Sigmoid colon (tissue), 7 donors: ENCODE data around the gene CLEC2L. TPM values are rescaled to one million over a fixed set of nuclear protein-coding genes. Genes with fewer than 3 reads are reported as not detected.

ENCODE experiments used
- DNase-seq: peaks from one replicate; pipeline ENCODE4 v3.0.0-alpha.2; 2019
- H3K27ac ChIP-seq, 4 donors: fragments of 200-600 bp; sonication (generic); one replicate each; pipeline ENCODE4 v1.5.1; 2016 to 2019; ENCODE audit warnings: mild to moderate bottlenecking in 1 of 4
- H3K27me3 ChIP-seq, 3 donors: fragments of 200-600 bp; sonication (generic); one replicate each; pipeline ENCODE4 v1.5.1; 2019; ENCODE audit warnings: mild to moderate bottlenecking in 1 of 3
- H3K36me3 ChIP-seq, 4 donors: fragments of 200-600 bp; sonication (generic); one replicate each; pipeline ENCODE4 v1.5.1; 2016 to 2019
- H3K4me1 ChIP-seq, 4 donors: fragments of 200-600 bp; sonication (generic); one replicate each; pipeline ENCODE4 v1.5.1; 2017 to 2019
- H3K4me3 ChIP-seq, 4 donors: fragments of 200-600 bp; sonication (generic); one replicate each; pipeline ENCODE4 v1.5.1; 2017 to 2019; ENCODE audit warnings: mild to moderate bottlenecking in 2 of 4, moderate library complexity in 1 of 4
- H3K9me3 ChIP-seq, 4 donors: fragments of 200-600 bp in 3 of 4; sonication (generic) in 3 of 4; one replicate each; pipeline versions ENCODE4 v1.5.1 to v1.6.1; 2013 to 2019
- CTCF ChIP-seq, 4 experiments: fragments of 450-650 bp in 3 of 4; fragments of 200-600 bp in 1 of 4; IDR thresholded peaks; one replicate each; pipeline ENCODE4 v1.5.1; 2016 to 2019; ENCODE audit warnings: antibody characterized with exemption in 4 of 4, mild to moderate bottlenecking in 3 of 4, moderate library complexity in 2 of 4
- EP300 ChIP-seq, 4 donors: sonication (generic); formaldehyde crosslinking; IDR thresholded peaks; one replicate each; pipeline ENCODE4 v1.6.1; 2017; ENCODE audit warnings: antibody characterized with exemption in 4 of 4
- POLR2A ChIP-seq, 2 donors: fragments of 450-650 bp; IDR thresholded peaks; one replicate each; pipeline ENCODE4 v1.6.1; 2016; ENCODE audit warnings: antibody characterized with exemption in 2 of 2, mild to moderate bottlenecking in 2 of 2, moderate library complexity in 2 of 2
- POLR2AphosphoS5 ChIP-seq, 4 donors: sonication (generic); formaldehyde crosslinking; IDR thresholded peaks; one replicate each; pipeline ENCODE4 v1.6.1; 2017; ENCODE audit warnings: antibody characterized with exemption in 4 of 4
- WGBS, 2 donors: extraction: QIAGEN DNeasy Blood & Tissue Kit; methylation state at CpG; one replicate each; pipeline ENCODE4 v1.1.7; 2013; 5-methylcytosine and 5-hydroxymethylcytosine counted together
- intact Hi-C: fragments of 100-400 bp; cut with DNase I; formaldehyde crosslinking; loops from one replicate; pipeline ENCODE4 v1.15.1; 2023
- polyA plus RNA-seq, 3 donors: library from polyadenylated mRNA; stranded (reverse); fragments of 200-250 nt; gene quantifications; one replicate each; pipeline ENCODE4 v1.2.3, GENCODE V29; 2013
- total RNA-seq, 4 donors: library from RNA; depleted of rRNA; stranded (reverse); fragments of >200 nt; gene quantifications; one replicate each; pipeline ENCODE4 v1.1.0, GENCODE V29; 2016
- donor health status: healthy with polysubstance abuse.
- donor health status: Bipolar disorder and iron deficiency.
- donor health status: healthy.

Gene CLEC2L
- total and polyA plus RNA-seq, 7 donors: 0.38 to 10.0 TPM; not detected in 5

GRCh38 chr7:139572704-139573385 lies 49.4 kb downstream of the CLEC2L start:
- 94 to 96% methylated on average over 38 of the region's 38 CpGs for WGBS, 2 donors
- TF ChIP-seq CTCF (IDR thresholded peaks at IDR 0.05) (no peak), POLR2AphosphoS5 (IDR thresholded peaks at IDR 0.05) (no peak)
- H3K36me3 ChIP-seq: peaks cover 0 to 36% (median 11%) of the 10 kb centered on the region in 4 donors
- DNase-seq: no peak
- H3K4me1 ChIP-seq: no peaks in the 10 kb centered on the region
- no peaks in the 10 kb centered on the region for H3K9me3 ChIP-seq
- no peaks in the 10 kb centered on the region for H3K27me3 ChIP-seq
- intact Hi-C loops: no loop called here
- no peak overlapping the region for H3K27ac ChIP-seq
- H3K4me3 ChIP-seq: no peak overlapping the region

- intact Hi-C loops: no loop called here
- no peaks in the 10 kb centered on the region for H3K4me1 ChIP-seq
- no peaks in the 10 kb centered on the region for H3K27me3 ChIP-seq
- no peak overlapping the region for H3K4me3 ChIP-seq
- 96 to 97% methylated on average over 9 of the region's 9 CpGs for WGBS, 2 donors
- no peak for TF ChIP-seq POLR2AphosphoS5 (IDR thresholded peaks at IDR 0.05)
- TF ChIP-seq POLR2A (IDR thresholded peaks at IDR 0.05): no peak
- no peak for TF ChIP-seq CTCF (IDR thresholded peaks at IDR 0.05)
- TF ChIP-seq EP300 (IDR thresholded peaks at IDR 0.05): no peak
- no peak overlapping the region for H3K27ac ChIP-seq
- H3K9me3 ChIP-seq: no peaks in the 10 kb centered on the region
- no peak for DNase-seq
- H3K36me3 ChIP-seq: peaks cover 0 to 44% (median 11%) of the 10 kb centered on the region in 4 donors
These were observed 50.4 kb downstream of the CLEC2L start for GRCh38 chr7:139573871-139574270.

- 93 to 95% methylated on average over 16 of the region's 16 CpGs for WGBS, 2 donors
- Histone ChIP-seq H3K27me3 (no peaks in the 10 kb centered on the region), H3K36me3 (peaks cover 0 to 53% (median 11%) of the 10 kb centered on the region in 4 donors), H3K9me3 (no peaks in the 10 kb centered on the region), H3K27ac (no peak overlapping the region), H3K4me3 (no peak overlapping the region), H3K4me1 (no peaks in the 10 kb centered on the region)
- TF ChIP-seq POLR2A (IDR thresholded peaks at IDR 0.05): no peak
- no peak for TF ChIP-seq EP300 (IDR thresholded peaks at IDR 0.05)
- no peak for TF ChIP-seq POLR2AphosphoS5 (IDR thresholded peaks at IDR 0.05)
- no peak for TF ChIP-seq CTCF (IDR thresholded peaks at IDR 0.05)
- intact Hi-C loops: no loop called here
- DNase-seq: no peak
These were observed 51.3 kb downstream of the CLEC2L start for GRCh38 chr7:139574618-139575337.

- H3K27ac ChIP-seq: no peak overlapping the region
- no peak for TF ChIP-seq POLR2A (IDR thresholded peaks at IDR 0.05)
- no peak for TF ChIP-seq POLR2AphosphoS5 (IDR thresholded peaks at IDR 0.05)
- TF ChIP-seq EP300 (IDR thresholded peaks at IDR 0.05): no peak
- WGBS, 2 donors: 96 to 97% methylated on average over 6 of the region's 6 CpGs
- intact Hi-C loops: no loop called here
- no peak for DNase-seq
- no peak overlapping the region for H3K4me3 ChIP-seq
- no peaks in the 10 kb centered on the region for H3K4me1 ChIP-seq
- H3K36me3 ChIP-seq: peaks cover 0 to 58% (median 11%) of the 10 kb centered on the region in 4 donors
- H3K9me3 ChIP-seq: no peaks in the 10 kb centered on the region
- no peaks in the 10 kb centered on the region for H3K27me3 ChIP-seq
These were observed 51.8 kb downstream of the CLEC2L start for GRCh38 chr7:139575338-139575680.

- 96 to 97% methylated on average over 11 of the region's 11 CpGs for WGBS, 2 donors
- Histone ChIP-seq H3K27me3 (no peaks in the 10 kb centered on the region), H3K27ac (no peak overlapping the region), H3K4me1 (no peaks in the 10 kb centered on the region), H3K36me3 (peaks cover 0 to 69% (median 14%) of the 10 kb centered on the region in 4 donors), H3K9me3 (no peaks in the 10 kb centered on the region), H3K4me3 (no peak overlapping the region)
- no peak for DNase-seq
- intact Hi-C loops: no loop called here
- TF ChIP-seq POLR2AphosphoS5 (IDR thresholded peaks at IDR 0.05) (no peak), CTCF (IDR thresholded peaks at IDR 0.05) (no peak), POLR2A (IDR thresholded peaks at IDR 0.05) (no peak), EP300 (IDR thresholded peaks at IDR 0.05) (no peak)
These were observed 52.9 kb downstream of the CLEC2L start for GRCh38 chr7:139576179-139576973.
